H1 (cell line): Measurements from ENCODE around the gene KRT3. TPM values are rescaled to one million over a fixed set of nuclear protein-coding genes. Genes with fewer than 3 reads are reported as not detected.

Experiments used
- CHD1 ChIP-seq: IDR thresholded peaks from 2 replicates; pipeline ENCODE4 v1.6.1; 2012; ENCODE audit warnings: low read depth, low read length, improper control_type of control experiment
- CHD2 ChIP-seq: IDR thresholded peaks from 2 replicates; pipeline ENCODE4 v1.6.1; 2012; ENCODE audit warnings: low read length, improper control_type of control experiment
- EP300 ChIP-seq, 2 experiments: IDR thresholded peaks; 1 replicate in 1 of 2; 2 replicates in 1 of 2; pipeline ENCODE4 v1.6.1; 2011 to 2012; ENCODE audit warnings: low read depth in 2 of 2, low read length in 2 of 2, mild to moderate bottlenecking in 2 of 2, borderline replicate concordance in 1 of 2, inconsistent platforms in 1 of 2, moderate library complexity in 1 of 2
- RNF2 ChIP-seq: fragments of 200-900, 300-1000 bp; sonication (generic); IDR thresholded peaks from 2 replicates; pipeline ENCODE4 v1.7.1; 2016; ENCODE audit warnings: borderline replicate concordance, low read depth, mild to moderate bottlenecking, antibody characterized with exemption, low read length; ENCODE audit not compliant: poor library complexity, severe bottlenecking; ENCODE audit errors: missing control alignments
- SIRT6 ChIP-seq: IDR thresholded peaks from one replicate; pipeline ENCODE4 v1.7.1; 2012; ENCODE audit warnings: low read length, inconsistent platforms
- SRF ChIP-seq: IDR thresholded peaks from 2 replicates; pipeline ENCODE4 v1.6.1; 2011; ENCODE audit warnings: mild to moderate bottlenecking, low read depth, low read length, moderate library complexity
- polyA plus RNA-seq, 7 experiments: library from polyadenylated mRNA; depleted of rRNA in 3 of 7; stranded (reverse) in 5 of 7; unstranded in 2 of 7; fragments of >200 nt in 5 of 7; fragments of 200-250 nt in 2 of 7; gene quantifications; 1 replicate in 5 of 7; 2 replicates in 1 of 7; 4 replicates in 1 of 7; pipeline versions ENCODE4 v1.2.1 to v1.2.3, GENCODE V29; 2011 to 2013; ENCODE audit warnings: missing spikeins in 2 of 7, mixed read lengths in 2 of 7
- total RNA-seq: library from RNA; stranded (reverse); fragmentation: NEBNext Ultra II Directional; extraction: Animal tissue kit (Norgen Biotek cat#: 25700); gene quantifications from 2 replicates; pipeline ENCODE4 v1.2.1, GENCODE V29; 2021

Gene KRT3
- total and polyA plus RNA-seq, 2 of the 8 experiments (the other 6 are each of a cell fraction or from before 2014, with no cell fraction given), result not detected

GRCh38 chr12:52765702-52766101, 30.2 kb downstream of the KRT3 start (continued):
- TF ChIP-seq RNF2 (no peak), CHD2 (no peak), CHD1 (no peak), SRF (no peak), EP300 (IDR thresholded peaks at IDR 0.05; ENCODE audit: borderline replicate concordance in 1 of 2, low read depth in 2 of 2, low read length in 2 of 2) (no peak), SIRT6 (no peak)
- TF ChIP-seq, all 59 proteins: peak for 0
